Measurements from ENCODE around the gene RALGAPA2.

- TF ChIP-seq, protein P1, sequence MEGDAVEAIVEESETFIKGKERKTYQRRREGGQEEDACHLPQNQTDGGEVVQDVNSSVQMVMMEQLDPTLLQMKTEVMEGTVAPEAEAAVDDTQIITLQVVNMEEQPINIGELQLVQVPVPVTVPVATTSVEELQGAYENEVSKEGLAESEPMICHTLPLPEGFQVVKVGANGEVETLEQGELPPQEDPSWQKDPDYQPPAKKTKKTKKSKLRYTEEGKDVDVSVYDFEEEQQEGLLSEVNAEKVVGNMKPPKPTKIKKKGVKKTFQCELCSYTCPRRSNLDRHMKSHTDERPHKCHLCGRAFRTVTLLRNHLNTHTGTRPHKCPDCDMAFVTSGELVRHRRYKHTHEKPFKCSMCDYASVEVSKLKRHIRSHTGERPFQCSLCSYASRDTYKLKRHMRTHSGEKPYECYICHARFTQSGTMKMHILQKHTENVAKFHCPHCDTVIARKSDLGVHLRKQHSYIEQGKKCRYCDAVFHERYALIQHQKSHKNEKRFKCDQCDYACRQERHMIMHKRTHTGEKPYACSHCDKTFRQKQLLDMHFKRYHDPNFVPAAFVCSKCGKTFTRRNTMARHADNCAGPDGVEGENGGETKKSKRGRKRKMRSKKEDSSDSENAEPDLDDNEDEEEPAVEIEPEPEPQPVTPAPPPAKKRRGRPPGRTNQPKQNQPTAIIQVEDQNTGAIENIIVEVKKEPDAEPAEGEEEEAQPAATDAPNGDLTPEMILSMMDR (IDR thresholded peaks at IDR 0.05) = no peak
- TF ChIP-seq ZFX (IDR thresholded peaks at IDR 0.05; ENCODE audit: borderline replicate concordance) = no peak
Observed at GRCh38 chr20:20343932-20344331, 368.5 kb downstream of the RALGAPA2 start.
